HG03064 (cell line): ENCODE results near the gene SLC39A3.

Experiments used
- ATAC-seq: cut with Tn5 transposase; IDR thresholded peaks from one replicate; pipeline ENCODE4 v1.9.1; 2021; ENCODE audit warnings: low read depth; ENCODE audit not compliant: unreplicated experiment

Gene SLC39A3

GRCh38 chr19:2739602-2740313 lies at the start of gene SLC39A3:
Gene SLC39A3, minus strand, starts transcription at chr19:2740017. Its CDS starts 2,760 bp downstream, at chr19:2737257.
- peak; percentile 60 for ATAC-seq

GRCh38 chr19:2788237-2788636 lies 48.4 kb upstream of the SLC39A3 start:
- ATAC-seq, result no peak

GRCh38 chr19:2787115-2787514 lies 47.3 kb upstream of the SLC39A3 start:
- no peak for ATAC-seq

- peak; percentile 44 for ATAC-seq
Measured at GRCh38 chr19:2785244-2785997, 45.6 kb upstream of the SLC39A3 start, which contains the start of gene THOP1. Gene THOP1, plus strand, starts transcription at chr19:2785503. Its CDS starts 160 bp downstream, at chr19:2785663.

GRCh38 chr19:2783781-2784145 lies 43.9 kb upstream of the SLC39A3 start:
- no peak for ATAC-seq

- ATAC-seq, result peak; percentile 72
Measured at GRCh38 chr19:2782936-2783780, 43.3 kb upstream of the SLC39A3 start, which contains the start of gene SGTA. Gene SGTA, minus strand, starts transcription at chr19:2783273. Its CDS starts 14,205 bp downstream, at chr19:2769068.

- no peak for ATAC-seq
Measured at GRCh38 chr19:2782329-2782935, 42.6 kb upstream of the SLC39A3 start.

GRCh38 chr19:2780284-2780683 lies 40.5 kb upstream of the SLC39A3 start:
- no peak for ATAC-seq

- no peak for ATAC-seq
Measured at GRCh38 chr19:2779121-2779740, 39.4 kb upstream of the SLC39A3 start.

GRCh38 chr19:2777952-2778683 lies 38.3 kb upstream of the SLC39A3 start:
- no peak for ATAC-seq

- ATAC-seq, result no peak
Measured at GRCh38 chr19:2775556-2776430, 36.0 kb upstream of the SLC39A3 start.

- ATAC-seq, result no peak
Measured at GRCh38 chr19:2774953-2775555, 35.2 kb upstream of the SLC39A3 start.

GRCh38 chr19:2774083-2774679 lies 34.4 kb upstream of the SLC39A3 start:
- no peak for ATAC-seq

GRCh38 chr19:2771786-2772674 lies 32.2 kb upstream of the SLC39A3 start:
- no peak for ATAC-seq

GRCh38 chr19:2770055-2771013 lies 30.5 kb upstream of the SLC39A3 start:
- ATAC-seq, result no peak

GRCh38 chr19:2769218-2769617 lies 29.4 kb upstream of the SLC39A3 start:
- no peak for ATAC-seq
